HUDEP-2 (cell line): Measurements from ENCODE around the gene ZXDC.

Source experiments
- DNase-seq, 76 experiments: peaks; one replicate each; lab custom pipeline; 2025; ENCODE audit not compliant: unreplicated experiment in 76 of 76; lab: John Stamatoyannopoulos, UW

ZXDC gene

GRCh38 chr3:126511291-126511690, 35.6 kb upstream of the ZXDC start:
- DNase-seq: no peak

- DNase-seq: no peak
Measured at GRCh38 chr3:126510308-126510910, 34.7 kb upstream of the ZXDC start.

GRCh38 chr3:126509597-126510307, 34.1 kb upstream of the ZXDC start:
- DNase-seq: no peak

GRCh38 chr3:126508564-126508964, 32.9 kb upstream of the ZXDC start:
- DNase-seq: no peak

- DNase-seq: no peak
Measured at GRCh38 chr3:126507886-126508285, 32.2 kb upstream of the ZXDC start.

GRCh38 chr3:126503701-126504100, 28.0 kb upstream of the ZXDC start:
- DNase-seq: no peak

GRCh38 chr3:126502656-126503055, 27.0 kb upstream of the ZXDC start:
- no peak for DNase-seq

GRCh38 chr3:126501736-126502135, 26.0 kb upstream of the ZXDC start:
- DNase-seq: no peak

GRCh38 chr3:126501054-126501453, 25.4 kb upstream of the ZXDC start:
- no peak for DNase-seq

- no peak for DNase-seq
Measured at GRCh38 chr3:126500016-126500415, 24.3 kb upstream of the ZXDC start.

GRCh38 chr3:126499401-126499800, 23.7 kb upstream of the ZXDC start:
- DNase-seq: no peak

GRCh38 chr3:126498929-126499328, 23.2 kb upstream of the ZXDC start:
- no peak for DNase-seq

- DNase-seq: no peak
Measured at GRCh38 chr3:126498461-126498860, 22.8 kb upstream of the ZXDC start.

GRCh38 chr3:126497956-126498355, 22.3 kb upstream of the ZXDC start:
- DNase-seq: no peak

- no peak for DNase-seq
Measured at GRCh38 chr3:126496894-126497850, 21.5 kb upstream of the ZXDC start.

- no peak for DNase-seq
Measured at GRCh38 chr3:126495786-126496185, 20.1 kb upstream of the ZXDC start.

GRCh38 chr3:126494970-126495230, 19.2 kb upstream of the ZXDC start:
- DNase-seq: no peak

GRCh38 chr3:126494204-126494969, 18.7 kb upstream of the ZXDC start:
- DNase-seq: no peak

- no peak for DNase-seq
Measured at GRCh38 chr3:126493739-126494138, 18.0 kb upstream of the ZXDC start.

GRCh38 chr3:126493051-126493450, 17.4 kb upstream of the ZXDC start:
- DNase-seq: no peak
